Limb (tissue), 2 donors: ENCODE measurements around the gene EIF2S2.

Experiments
- DNase-seq, 2 donors: peaks; one replicate each; pipeline ENCODE4 v3.0.0-alpha.2; 2016; ENCODE audit errors: extremely low spot score in 2 of 2

Gene EIF2S2

DNA sequence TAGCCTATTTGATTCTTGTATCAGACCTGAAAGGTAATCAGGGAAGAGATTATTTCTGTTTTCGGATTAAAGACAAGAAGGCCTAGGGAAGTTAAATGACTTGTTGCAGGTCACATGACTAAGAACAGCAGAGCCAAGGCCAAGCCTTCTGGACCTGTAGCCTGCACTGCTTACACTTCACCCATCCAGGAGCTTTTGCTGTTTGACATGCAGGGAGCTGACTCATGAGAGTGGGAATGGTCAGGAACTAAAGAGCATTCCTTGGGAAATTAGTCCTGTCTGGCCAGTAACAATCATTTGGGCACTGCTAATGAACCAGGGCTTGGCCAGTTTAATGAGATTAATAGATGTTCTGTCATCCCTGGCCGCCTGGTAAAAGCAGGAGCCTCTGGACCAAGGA is 46.8 kb downstream of the EIF2S2 start:
- DNase-seq, result no peak

DNA sequence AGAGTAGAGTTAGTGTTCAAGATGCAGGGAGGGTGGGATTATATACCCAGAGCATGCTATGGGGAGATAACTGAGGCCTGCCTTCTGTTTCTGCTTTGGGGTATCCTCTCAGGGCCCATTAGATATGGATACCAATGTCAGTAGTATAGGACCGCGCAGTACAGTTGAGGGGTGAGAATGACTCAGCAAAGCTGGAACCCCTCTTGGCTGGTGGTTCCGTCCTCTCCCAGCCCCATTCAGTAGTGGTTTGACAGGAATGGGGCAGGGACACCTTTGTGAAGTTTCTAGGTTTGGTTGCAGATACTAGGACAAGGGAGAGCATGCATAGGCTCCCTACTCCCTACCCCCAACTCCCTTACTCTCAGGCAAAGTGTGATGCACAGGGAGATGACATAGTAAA is 47.8 kb downstream of the EIF2S2 start:
- DNase-seq, result no peak

DNA sequence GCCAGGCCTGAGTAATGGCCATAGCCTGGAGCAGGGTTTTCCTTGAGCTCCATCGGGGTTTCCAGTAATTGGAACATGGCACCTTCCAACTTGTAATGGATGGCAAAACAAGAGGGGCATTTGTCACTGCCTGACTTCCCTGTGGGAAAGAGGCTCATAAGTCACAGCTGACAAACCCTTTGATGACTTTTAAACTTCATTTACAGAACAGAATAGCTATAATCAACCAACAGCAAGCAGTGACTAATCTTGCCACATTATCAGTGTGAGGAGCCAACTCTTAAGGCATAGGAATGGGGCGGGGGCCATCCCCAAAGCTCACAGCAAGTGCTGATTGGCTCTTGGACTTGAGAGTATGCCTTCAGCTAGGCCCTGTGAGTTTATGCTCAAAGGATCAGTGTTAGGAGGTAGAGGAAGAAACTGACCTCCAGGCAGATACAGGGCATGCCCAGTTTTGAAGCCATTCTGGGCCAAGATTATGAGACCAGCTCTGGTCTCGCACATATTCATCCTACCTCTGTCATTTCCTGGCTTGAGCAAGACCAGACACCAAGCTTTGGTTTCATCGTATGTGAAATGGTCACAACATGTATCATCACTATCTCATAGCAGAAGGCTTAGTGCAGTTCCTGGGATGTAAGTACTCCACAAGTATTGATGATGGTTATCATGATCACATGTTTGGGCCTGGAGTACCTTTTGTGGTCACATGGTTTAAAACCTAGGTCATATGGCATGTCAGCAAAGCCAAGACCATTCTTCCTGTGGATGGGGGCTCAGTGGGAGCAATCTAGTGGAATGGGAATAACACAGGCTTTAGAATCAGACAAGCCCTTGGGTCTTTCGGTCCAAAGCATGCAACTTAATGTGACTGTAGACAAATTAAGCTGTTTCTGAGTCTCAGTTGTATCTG is 49.2 kb downstream of the EIF2S2 start:
- no peak for DNase-seq

DNA sequence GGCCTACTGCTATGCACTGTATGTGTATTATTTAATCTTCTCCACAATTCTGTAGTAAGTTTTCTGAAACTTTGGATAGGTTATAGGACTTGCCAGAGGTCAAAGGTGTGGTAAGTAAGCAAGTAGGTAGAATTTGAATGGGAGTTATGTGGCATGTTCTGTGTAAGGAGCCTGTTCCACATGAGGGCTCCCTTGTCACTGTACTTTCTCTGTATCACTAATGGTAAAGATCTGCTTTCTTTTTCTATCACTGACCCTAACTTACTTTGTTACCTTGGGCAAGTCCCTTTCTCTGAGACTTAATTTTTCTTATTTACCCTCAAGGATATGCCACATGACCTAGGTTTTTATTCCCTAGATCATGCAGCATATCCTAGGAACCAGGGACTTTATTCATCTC is 50.3 kb downstream of the EIF2S2 start:
- DNase-seq, result no peak

DNA sequence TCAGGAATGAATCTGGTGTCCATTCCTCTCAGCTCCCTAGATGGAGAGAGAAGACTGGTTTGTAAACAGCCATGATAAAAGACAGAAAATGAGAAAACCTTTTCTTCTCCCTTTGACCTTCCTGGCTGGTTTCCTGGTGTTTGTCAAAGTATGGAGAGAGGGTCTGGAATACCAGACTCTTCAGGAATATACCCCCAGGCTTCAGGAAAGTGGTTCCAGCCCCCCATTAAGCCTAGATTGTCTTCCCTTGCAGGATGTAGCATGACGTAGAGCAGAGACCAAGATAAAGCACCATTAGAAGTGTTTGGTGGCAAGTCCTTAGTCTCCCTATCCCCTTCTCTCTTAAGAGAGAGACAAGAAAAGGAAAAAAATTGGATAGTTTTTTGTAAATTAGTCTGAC is 51.1 kb downstream of the EIF2S2 start:
- DNase-seq, result no peak

DNA sequence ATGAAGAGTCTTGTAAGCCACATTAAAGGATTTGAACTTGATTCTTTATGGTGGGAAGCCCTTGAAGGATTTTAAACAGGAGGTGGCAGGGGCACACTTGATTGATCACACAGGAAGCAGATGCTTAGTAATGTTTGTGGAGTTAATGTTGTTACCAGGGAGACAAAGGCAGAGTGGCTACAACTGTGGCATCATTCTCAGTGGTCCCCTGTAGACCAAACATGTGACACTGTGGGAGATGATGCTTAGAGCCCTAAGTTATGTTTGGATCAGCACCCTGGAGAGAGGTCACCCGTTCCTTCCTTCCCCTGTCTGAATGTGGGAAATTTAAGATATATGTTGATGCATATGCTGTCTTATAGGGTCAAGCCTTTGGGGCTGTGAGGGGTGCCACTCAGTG is 53.2 kb downstream of the EIF2S2 start:
- no peak for DNase-seq

DNA sequence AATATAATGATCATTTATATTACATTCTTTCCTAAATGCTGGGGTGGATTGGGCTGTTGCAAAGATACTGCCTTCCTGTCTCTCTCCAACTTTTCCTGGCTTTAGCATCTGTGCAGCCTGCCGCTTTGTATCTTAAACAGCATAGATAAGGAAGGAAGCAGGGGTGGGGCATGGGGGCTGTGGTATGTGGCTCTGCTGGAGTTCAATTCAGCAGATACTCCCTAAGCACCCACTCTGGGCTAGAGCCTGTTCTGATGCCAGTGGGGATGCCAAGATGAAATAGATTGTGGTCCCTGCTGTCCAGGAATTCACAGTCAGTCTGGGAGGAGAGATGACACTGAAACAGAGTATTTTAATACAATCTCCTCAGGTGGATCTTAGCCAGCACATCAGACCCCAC is 56.8 kb downstream of the EIF2S2 start:
- no peak for DNase-seq

DNA sequence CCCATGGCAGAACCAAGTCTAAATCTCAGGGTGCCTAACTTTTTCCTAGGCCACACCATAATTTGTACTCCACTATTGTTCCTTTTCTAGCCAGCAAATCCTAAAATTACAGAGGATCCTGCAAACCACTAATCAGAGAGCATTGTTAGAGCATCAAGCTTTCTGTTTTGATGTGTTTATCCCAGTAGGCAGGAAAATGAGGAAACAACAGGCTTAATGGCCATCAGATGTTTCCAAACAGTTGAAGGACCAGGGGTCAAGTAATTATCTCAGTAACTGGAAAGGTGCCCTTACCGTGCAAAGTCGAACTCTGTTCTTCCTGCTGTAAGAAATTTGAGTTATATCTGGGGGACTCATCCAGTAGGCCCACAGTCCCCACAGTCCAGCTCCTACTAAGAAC is 59.6 kb downstream of the EIF2S2 start:
- no peak for DNase-seq

DNA sequence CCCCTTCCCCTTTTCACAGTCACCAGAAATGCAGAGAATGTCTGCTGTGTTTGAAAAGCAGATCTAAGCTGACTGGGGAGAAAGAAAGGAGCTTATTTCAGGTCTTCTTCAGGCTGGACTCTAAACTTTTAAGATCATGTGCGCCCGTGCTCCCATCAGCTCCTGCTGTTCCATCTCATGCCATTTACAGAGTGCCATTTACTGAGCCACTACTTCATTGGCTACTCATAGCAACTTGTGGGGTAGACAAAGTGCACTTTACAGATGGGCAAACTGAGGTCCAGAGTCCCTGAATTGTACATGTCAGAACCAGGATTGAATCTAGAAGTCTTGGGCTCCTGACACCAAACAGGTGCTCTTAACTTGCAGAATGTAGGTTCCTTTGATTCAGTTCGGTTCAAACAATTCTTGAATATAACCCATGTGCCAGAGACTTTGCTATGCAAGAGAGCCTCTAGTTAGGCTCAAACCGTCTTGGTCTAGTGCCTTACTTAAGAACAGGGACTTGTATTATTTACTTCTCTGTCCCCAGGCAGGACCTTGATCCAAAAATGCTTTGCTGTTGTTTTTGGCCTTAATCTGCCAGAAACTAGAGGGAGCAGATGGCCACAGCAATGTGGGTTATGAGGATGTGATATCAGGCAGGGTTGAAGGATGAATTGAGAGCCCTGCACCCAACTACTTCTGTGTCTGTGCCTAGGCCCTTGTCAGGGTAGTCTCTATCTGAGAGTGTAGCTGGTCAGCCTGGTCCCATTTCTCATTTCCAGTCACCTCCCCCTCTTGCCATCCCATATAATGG is 61.9 kb downstream of the EIF2S2 start:
- no peak for DNase-seq

DNA sequence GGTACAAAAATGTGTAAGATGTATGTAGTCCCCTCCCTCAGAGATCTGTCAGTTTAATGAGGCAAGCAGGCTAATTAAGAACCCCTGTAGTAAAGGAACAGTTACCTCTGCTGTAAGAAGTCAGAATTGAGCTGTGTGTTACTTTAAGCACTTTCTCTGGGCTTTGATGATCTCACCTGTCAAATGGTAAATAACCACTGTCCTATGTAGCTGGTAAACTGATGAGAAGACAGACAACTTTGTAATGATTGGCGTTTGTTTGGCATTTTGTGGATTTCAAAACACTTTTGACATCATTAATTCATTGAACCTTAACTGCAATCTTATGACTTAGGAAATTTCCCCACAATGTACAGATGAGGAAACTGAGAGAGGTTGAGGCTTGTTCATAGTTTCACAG is 62.7 kb downstream of the EIF2S2 start:
- no peak for DNase-seq

DNA sequence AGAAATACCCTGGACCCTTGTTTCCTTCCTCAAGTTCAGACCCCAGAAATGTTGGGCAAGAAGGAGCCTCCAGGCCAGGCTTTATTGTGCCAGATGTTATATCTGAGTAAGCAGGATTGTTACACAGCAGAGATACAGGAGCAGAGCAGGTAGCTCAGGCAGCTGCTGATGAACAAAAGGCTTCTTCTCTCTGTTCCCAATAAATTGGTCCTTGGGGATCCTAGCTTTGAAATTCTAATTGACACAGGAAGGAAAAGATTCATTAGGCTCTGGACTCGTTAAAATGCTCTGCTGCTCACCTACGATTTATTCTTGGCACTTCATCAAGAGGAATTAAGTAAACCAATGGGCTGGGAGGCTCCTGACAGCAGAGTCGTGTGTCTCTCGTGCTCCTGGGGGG is 64.1 kb downstream of the EIF2S2 start:
- no peak for DNase-seq

DNA sequence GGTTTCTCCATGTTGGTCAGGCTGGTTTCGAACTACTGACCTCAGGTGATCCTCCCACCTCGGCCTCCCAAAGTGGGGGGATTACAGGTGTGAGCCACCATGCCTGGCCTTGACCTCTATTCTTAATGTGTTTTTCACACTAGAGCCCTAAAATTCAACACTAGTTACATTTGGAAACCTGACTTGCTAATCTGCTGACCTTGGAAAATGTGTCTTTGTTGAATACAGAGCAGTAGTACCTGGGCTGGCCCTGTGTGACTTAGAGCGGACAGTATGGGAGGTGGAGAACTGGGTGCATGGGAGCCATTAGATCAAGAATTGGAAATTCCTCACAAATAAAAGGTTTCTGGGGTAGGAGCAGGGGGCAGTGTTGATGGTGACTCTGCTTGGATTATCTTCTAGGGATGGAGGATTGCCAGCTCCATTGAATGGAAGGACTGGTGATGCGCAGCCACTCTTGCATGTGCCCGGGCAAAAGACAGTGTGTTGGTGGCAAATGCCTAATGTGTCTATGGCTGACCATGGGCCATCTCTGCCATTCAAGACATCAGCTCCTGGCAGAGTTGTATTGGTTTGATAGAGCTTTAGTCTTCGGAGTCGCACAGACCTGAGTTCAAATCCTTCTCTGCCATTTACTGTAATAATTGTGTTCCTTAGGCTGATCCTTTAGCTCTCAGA is 64.9 kb downstream of the EIF2S2 start:
- no peak for DNase-seq

DNA sequence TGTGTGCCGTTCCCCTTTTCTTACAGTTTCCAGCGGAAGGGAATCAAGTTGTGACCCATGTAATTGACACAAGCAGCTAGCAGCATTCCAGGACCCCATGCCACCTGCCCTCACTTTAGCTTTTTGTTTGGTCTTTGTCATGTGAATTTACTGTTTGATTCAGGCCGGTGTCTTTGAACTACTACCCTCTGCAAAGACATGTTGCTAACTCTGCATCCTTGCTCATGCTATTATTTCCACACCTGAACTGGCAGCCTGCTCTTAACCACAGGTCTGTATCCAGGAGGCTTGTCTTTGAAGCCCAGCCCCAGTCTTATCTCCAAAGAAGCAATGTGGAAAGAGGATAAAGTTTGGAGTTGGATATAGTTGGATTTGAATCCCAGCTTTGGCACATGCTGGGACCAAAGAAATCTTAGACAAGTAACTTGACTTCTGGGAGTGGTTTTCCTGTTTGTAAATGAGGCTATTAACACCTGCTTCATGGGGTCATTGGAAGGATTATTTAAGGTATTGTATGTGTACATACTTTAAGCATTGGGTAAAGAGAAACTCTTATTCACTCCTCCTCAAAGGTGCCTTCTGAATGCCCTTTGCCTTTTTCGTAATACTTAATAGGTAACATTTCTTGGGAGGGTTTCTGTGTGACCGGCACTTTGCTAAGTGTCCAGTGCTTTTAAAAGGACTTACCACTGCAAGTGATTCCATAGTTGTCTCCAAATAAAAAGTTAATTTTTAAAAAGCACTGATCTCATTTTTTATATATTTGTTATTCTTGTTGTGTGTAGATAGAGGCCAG is 65.9 kb downstream of the EIF2S2 start:
- no peak for DNase-seq

DNA sequence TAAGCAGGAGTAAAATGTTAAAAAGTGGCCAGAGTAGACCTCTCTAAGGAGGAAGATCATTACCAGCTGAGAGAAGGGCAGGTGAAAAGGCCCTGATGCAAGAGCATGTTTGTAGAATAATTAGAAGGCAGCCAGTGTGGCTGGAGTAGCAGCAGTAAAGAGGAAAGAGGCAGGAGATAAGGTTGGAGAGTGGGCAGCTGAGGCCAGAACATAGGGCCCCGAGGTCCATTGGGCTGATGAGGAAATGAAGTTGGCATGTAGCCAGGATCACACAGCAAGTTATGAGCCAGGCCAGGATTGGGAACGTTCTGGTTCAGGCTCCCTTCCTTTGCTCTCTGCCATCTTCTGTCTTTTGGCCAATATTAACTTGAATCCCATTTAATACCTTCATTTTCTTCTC is 66.7 kb downstream of the EIF2S2 start:
- no peak for DNase-seq

DNA sequence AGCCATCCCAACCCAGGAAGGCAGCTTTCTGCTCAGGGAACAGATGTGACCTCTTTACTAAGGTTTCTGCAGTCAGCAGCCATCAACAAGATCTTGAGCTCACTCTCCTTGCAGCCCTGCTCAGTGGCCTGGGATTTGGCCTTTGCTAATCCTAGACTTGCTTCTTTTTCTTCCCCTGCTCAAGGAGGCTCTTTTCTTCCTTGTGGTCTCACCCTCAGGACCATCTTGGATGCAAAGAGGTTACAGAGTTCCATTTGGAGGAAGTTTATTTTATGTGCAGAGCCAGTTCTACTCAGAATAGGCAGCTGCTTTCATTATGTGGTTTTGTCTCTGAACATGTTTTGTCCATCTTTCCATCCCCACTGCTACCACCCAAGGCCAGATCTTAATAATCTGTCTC is 69.0 kb downstream of the EIF2S2 start:
- no peak for DNase-seq

DNA sequence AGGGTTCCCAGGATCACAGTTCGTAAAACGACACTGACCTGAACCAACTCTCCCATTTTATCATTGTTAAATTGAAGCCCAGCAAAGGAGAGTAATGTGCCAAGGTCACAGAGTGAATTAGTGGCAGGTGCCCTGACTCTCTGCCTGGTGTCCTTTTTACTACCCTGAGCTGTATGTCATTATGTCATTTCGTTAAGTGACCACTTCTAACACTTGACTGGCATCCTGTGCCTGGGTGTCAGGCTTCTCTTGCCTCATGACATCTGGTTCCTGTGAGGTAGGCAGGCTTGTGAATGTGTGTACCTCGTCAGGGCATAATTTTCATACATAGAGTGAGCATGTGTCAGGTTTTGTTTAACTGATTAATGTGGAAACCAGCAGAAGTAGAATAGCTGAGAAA is 69.8 kb downstream of the EIF2S2 start:
- no peak for DNase-seq

DNA sequence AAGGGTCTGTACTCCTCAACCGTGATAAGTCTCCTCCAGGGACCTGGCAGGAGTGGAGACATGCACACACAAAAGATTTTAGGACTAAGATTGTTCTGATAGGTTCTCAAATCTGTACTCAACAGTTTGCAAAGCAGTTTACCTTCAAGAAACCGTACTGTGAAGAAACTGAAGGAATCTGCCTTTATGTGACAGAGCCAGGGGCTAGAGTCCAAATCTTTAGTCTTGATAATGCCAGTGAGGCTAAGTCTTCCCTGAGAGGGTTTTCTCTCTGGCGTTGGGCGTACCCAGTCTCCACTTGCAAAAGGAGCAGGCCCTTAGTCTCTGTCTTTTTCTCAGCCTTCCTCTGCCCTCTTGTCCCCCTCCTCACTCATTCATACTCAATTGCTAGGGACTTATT is 70.8 kb downstream of the EIF2S2 start:
- DNase-seq, result no peak

DNA sequence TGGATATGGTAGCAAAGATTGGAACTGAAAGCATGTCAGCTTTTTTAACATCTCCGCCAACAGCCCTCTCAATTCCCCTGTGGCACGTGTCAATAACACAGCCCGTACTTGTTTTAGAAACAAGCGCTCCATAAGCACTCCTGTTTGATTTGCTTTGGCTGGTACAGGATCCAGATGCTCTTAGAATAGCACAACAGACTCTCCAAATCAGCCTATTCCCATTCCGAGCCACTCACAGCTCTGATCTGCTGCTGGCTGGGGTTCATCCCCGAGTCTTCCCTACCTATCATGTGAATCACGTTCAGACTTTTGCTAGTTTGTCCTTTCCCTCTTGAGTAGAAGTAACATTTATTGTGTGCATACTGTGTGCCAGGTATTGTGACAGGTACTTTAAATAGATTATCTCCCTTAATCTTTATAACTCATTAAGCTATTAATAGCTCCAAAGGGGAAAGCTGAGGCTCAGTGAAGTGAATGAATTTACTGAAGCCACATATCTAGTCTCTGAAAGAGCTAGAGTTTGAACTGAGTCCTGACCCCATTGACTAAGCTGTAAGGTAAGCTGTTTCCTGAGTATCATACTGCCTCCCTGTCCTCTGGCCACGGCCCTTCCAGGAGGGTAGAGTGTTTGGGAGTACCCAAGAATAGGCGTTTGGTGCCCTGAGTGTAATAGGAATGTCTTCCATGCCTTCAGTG is 71.6 kb downstream of the EIF2S2 start:
- no peak for DNase-seq
